Smooth muscle cell of the brain vasculature (primary cell): ENCODE measurements around the gene GOLGA6C.
"Not testable (repeated sequence)": the region's sequence is repeated elsewhere in the genome, so short reads cannot be mapped to it uniquely, and the experiment has no call there.

Experiments
- DNase-seq: peaks from one replicate; pipeline ENCODE4 v3.0.0-alpha.2; 2012; ENCODE audit warnings: low read depth, low spot score

The GOLGA6C gene, protein sequence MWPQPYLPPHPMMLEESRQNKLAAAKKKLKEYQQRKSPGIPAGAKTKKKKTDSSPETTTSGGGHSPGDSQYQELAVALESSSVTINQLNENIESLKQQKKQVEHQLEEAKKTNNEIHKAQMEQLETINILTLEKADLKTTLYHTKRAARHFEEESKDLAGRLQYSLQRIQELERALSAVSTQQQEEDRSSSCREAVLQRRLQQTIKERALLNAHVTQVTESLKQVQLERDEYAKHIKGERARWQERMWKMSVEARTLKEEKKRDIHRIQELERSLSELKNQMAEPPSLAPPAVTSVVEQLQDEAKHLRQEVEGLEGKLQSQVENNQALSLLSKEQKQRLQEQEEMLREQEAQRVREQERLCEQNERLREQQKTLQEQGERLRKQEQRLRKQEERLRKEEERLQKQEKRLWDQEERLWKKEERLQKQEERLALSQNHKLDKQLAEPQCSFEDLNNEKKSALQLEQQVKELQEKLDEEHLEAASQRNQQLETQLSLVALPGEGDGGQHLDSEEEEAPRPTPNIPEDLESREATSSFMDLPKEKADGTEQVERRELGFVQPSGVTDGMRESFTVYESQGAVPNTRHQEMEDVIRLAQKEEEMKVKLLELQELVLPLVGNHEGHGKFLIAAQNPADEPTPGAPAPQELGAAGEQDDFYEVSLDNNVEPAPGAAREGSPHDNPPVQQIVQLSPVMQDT

DNA sequence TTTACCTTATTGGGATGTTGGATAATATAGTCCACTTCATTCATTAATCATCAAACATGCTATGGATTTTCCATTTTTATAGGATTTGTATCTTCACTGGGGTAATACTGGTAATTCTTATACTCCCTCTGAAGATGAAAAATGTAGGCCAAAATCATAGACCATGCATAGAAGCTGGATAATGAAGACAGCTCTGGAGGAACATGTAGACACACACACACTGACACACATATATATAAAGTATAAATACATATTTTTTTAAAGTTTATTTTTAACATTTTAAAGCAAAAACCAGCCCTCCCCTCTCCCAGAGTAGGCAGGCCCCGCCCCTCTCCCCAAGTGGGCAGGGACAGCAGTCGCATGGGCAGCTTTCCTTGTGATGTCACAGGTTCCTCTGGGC is at the start of gene GOLGA6C:
Gene GOLGA6C, plus strand, starts transcription at position 301 of the 400 bp plus-strand sequence. CDS start 265 bp downstream, outside the sequence.
- not testable (repeated sequence) for DNase-seq

DNA sequence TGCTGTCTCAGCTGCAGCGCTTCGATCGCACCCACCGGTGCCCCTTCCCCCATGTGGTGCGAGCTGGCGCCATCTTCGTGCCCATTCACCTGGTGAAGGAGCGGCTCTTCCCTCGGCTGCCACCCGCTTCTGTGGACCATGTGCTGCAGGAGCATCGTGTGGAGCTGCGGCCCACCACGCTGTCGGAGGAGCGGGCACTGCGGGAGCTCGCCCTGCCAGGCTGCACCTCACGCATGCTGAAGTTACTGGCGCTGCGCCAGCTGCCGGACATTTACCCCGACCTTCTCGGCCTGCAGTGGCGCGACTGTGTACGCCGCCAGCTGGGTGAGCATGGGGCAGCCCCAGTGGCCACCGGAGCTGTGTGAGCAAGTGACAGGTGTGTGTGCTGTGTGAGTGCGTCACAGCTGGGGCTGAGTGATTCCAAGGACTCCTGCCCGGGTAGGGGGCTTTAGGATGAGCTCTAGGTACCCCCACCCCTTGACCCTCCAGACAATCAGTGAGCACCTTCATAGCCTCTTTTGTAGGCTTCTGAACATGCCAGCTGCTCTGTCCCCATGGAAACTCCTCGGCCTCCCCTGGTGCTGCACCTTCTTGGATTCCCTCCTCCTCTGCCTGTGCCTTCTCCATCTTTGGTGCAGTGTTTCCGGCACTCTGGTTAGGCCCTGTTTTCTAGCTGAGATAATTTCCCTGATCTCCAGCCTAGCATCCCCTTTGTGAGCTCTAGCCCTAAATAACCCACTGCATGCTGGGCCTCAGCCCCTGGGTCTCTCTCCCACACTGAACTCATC is 49.4 kb upstream of the GOLGA6C start:
- no peak for DNase-seq

DNA sequence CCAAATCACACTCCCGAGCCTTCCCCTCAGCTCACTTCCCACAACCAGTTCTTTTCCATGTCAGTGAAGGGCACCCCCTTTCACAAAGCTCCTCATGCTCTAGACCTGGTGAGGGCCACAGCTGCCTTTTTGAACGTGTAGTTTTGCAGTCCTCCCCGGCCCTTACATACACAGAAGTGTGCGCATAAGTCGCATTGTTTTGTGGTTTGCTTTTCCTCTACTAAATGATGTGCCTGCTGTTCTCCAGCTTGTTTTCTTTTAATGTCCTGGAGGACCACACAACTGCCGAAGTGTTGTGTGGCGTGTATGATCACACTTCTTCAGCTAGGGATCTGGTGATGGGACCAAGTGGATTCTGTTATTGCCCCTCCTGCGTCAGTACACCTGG is 48.9 kb upstream of the GOLGA6C start:
- DNase-seq, result no peak

DNA sequence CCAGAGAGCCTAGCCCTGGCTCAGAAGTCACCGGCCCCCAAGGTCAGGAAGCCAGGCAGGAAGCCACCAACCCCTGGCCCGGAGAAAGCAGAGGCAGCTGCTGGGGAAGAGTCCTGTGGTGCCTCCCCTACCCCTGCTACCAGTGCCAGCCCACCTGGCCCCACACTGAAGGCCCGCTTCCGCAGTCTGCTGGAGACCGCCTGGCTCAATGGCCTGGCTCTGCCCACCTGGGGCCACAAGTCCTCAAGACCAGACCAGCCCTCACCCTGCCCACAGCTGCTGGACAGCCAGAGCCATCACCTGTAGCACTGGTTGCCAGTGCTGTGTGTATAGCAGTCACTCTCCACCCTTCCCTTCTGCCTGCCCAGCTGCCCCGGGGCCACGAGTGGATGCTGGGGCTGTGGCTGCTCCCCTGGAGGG is 47.3 kb upstream of the GOLGA6C start:
- DNase-seq, result no peak

DNA sequence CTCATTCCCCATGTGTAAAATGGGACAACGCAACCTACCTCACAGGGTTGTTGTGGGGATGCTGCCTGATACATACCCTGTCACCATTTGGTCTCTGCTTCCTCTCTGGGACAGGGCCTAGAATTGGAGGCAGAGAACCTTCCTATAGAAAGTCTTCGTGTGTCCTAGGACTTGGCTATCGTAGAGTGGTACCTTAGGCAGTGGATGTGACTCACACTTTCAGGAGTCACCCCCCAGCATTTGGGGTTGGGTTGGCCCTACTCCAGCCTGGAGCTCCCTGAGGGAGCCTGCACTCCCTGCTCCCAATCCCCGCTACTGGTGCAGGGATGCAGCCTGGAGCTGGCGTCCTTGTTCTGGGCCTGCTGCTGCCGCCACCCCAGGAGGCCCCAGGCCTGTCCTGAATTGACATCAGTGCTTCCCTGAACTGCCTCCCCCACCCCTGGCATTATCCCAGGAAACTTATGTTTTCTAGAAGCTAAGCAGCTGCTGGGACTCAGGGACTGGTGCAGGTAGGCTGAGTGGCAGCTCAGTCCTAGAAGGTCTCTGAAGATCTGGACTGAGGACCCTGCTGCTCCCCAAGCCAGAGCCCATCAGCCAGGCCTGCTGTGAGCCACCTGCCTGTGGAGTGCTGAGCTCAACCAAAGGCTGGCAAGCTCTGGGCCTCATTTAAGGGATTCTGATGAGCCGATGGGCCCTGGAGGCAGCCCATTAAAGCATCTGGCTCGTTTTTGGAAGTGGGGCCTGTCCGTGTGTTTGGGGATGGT is 46.5 kb upstream of the GOLGA6C start:
- no peak for DNase-seq

DNA sequence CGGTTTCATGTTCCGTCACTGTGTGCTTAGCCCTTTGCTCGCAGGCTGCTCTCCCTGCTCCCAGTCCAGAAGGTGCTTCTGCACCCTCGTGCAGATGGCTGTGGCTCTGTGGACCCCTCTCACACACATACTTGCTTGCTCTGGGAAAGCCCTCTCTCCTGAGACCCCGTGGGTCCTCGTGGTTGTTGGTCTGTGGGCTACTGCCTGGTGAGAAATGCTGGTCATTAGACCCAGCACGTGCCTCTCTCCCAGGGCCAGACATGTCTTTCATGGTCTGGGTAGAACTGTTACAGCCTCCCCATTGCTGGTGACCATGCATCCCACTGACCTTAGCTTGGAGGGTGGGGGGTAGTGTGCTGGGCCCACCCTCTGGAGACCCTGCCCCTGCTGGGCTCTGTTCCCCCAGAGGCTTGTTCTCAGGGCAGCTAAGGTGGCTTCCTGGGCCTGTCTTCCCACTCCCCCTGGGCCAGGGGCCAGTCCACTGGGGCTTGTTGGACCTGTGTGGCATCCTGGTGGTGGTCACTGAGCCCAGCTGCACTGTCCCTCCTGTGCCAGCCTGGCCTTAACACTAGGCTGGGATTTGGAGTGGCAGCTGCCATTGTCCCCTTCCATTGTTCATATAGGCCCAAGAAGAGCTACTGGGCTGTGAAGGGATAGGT is 45.8 kb upstream of the GOLGA6C start:
- DNase-seq, result no peak

DNA sequence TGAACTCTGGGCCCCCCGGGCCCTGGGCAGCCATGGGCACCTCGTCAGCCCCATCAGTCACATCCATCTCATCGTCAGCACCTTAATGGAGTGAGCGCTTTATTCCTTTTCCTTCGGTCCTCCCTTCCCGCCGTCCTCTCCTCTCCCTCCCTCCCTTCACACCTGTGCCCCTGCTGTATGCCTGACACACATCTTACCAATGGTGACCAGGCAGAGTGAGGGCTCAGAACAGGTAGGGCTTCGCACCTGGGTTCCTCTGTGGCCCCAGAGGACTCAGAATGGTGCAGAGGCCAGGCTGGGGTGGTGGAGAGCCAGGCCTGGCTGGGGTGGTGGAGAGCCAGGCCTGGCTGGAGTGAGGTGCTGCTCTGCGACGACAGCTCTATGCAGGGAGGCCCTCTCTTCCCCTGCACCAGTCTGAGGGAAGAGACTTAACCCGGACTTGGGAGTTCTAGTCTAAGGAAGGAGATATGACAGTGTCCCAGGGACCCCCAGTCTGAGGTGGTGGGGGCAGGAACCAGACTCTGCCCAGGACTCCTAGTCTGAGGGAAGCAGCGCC is 44.8 kb upstream of the GOLGA6C start:
- no peak for DNase-seq

DNA sequence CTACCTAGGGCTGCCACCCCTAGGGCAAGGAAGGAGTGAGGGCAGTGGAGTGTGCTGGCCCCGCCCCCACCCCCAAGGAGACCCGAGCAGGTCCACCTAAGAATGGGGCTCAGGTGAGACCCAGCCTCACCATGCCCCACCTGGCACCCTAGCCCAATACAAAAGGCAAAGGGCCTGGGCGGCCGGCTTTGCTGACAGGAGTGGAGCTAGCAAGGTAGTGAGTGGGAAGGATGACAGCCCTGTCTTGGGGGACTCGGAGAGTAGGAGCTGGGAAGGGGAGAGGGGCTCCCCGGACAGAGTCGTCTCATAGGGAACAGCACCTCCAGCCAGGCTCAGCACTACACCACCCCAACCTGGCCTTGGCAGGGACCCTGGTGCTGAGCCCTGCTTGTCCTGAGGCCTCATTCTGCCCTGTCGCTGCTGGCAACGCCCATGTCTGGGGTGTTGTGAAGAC is 44.3 kb upstream of the GOLGA6C start:
- no peak for DNase-seq

DNA sequence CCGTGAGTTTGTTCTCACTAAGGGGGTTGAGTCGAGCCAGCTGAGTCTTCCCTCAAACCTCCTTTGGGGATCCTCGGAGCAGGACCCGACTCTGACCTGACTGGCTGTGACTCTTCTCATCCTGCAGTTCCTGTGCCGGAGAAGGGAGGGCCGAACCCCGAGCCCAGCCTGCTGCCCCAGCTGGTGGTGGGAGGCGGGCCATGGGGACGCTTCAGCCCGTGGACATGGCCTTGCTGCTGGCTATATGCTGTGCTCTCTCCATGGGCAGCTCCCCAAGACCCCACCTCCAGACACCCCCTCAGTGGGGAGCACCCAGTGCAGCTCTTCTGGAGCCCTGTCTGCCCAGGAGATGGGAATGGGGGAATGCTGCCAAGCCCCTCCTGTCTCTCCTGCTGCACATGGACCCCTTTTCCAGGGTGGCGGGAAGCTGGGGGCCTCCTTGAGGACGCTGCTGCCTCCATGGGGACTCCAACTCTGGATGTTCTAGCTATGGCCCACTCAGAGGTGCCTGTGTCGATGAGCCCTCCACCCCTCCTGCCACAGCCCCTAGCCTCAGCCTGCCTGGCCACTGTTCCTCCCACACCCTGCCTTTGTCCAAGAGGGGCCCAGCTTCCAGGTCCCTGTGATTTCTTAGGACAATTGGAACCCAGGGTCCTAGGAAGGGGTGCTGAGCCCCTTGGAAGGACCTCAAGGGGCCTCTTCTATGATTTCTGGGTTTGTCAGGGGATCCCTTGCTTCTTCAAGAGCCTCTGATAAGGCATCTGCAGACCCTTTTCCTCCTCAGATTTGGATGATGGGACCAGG is 43.6 kb upstream of the GOLGA6C start:
- DNase-seq, result no peak

DNA sequence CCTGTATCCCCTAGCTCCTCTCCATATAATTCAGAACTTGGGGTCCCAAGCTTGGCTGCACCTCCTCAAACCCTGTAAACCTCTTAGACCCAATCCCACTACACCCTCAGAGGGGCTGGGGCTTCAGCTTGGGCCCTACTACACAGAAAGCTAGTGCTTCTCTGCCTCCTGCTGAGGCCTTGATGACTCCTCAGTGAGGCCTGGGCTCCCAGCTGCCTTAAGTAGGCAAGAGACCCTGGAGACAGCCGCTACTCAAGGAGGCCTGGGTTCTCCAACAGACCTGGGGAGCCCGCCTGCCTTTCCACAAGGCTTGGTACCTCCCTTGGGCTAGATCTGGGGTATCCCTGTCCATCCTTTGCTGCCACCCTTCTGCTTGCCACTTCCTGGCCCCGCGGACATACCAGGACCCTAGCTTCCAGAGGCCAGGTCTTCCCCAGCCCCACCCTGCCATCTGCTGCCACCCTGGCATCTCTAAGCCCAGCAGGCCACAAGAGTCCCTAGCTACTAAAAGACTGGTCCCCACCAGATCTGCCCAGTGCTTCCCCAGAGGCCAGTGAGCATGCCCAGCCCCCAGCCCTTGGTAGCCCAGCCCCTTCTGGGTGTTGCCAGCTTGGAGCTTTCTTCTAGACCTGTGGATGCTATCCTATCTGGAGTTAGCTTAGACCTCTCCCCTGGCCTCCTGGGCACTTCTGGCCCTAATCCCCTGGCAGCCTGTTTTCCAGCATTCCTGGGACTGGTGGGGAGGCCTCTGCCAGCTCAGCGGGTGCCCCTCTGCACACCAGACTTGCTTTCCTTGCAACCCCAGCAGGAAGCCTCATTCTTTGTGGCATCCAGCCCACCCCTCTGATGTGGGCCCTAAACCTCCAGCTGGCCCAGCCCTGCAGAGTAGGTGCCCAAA is 42.8 kb upstream of the GOLGA6C start:
- no peak for DNase-seq

DNA sequence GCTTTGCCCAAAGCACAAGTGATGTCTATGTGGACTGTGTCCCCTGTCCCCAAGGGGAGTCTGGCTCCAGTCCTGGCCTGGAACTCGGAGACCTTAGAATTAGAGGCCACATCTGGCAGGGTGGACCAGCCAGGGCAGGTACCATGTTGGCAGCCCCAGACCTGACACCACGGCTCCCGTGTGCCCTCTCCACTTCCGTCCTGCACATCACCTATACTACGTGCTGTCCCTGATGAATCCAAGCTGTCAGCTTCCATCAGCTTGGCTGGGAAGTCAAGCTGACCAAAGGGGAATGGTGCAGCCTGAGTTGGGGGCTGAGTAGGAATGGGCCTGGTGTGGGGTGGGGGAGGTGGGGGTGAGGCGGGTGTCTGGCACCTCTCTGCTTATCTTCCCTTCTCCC is 41.1 kb upstream of the GOLGA6C start:
- no peak for DNase-seq

DNA sequence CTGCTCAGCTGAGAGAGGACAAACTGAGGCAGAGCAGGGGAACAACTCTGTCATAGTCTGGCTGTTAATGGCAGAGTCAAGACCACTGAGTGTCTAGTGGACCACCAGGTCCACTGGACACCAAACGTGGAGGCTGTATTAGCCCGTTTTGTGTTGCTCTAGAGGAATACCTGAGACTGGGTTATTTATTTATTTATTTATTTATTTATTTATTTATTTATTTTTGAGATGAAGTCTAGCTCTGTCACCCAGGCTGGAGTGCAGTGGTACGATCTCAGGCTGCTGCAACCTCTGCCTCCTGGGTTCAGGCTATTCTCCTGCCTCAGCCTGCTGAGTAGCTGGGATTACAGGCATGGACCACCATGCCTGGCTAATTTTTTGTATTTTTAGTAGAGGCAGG is 40.6 kb upstream of the GOLGA6C start:
- not testable (repeated sequence) for DNase-seq

DNA sequence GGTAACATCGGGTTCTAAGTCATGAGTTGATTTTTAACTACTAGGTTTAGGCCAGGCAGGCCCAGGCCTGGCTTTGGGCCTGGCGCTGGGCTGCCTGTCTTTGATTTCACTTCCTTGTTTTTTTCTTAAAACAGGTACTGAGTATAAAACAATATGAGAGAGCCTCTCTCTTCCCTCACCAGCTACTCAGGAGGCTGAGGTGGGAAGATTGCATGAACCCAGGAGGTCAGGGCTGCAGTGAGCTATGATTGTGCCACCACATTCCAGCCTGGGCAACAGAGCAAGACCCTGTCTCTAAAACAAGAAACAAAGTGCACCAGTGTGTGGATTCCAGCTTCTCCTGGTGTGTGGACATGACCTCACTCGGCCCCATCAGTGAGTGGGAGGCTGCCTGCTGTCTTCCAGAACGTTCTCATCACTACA is 38.6 kb upstream of the GOLGA6C start:
- DNase-seq, result not testable (repeated sequence)

DNA sequence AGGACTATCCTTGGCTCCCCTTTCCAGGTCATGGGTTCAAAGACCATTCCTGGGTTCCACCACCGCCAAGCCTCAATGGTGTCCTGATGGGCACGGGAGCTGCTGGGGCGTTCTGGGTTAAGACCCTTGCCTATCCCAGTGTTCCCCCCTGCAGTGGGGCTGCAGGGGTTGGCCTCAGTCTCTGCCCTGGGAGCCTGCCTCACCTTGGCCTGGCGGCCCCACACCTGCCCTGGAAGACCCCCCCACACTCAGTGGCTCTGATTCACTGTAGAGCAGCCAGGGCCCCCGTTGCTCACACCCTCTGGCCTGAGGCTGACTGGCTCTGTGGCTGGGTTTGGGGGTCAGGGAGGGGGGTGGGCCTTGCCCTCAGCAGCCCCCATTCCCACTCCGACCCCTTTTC is 34.4 kb upstream of the GOLGA6C start:
- no peak for DNase-seq

DNA sequence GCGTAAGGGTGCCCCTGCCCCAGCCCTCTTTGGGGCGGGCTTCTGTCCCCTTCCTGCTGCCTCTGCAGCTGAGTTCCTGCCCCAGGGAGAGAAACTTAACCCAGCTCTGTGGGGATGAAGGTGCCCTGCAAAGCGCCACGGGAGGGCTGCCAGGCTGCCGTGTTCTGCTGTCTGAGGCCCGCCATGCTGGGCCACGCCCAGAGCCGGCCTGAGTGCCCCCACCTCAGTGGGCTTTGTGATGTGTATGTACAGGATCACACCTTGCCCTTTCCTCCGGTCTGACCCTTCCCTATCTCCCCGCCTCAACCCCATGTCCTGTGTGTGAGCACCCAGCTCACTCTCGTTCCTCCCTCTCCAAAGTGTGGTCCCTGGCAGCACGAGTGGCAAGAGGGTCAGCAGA is 33.9 kb upstream of the GOLGA6C start:
- no peak for DNase-seq

DNA sequence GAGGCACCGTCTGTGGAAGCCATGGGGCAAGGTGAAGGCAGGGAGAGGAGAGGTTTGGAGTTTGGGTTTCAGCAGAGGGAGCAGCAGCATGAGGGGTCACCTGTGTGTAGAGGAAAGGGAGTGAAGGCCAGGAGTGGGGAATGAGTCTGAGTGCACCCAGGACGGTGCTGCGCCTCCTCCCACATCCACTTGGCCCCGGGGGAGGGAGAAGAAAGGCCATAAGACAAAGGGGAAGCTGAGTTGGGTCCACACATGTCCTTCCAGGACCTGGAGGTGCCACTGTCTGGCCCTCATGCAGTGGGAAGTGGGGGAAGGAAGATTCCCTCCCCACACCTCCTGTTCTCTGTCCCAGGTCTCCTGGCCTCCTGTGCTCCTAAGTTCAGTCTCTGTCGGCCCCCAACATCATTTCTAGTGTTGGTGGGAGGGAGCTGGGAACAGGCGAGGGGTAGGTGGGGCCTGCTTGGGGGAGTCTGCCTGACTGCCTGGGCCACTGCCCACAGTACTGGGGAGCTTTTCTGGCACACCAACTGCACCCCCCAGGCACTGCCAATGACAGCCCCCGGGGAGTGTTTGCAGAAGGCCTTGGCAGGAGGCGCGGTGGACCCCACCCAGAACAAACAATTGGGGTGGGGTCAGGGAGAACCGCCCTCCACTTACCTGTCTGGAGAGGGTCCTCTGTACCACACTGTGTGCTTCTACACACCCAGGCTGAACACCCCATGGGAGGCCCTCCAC is 32.9 kb upstream of the GOLGA6C start:
- not testable (repeated sequence) for DNase-seq

DNA sequence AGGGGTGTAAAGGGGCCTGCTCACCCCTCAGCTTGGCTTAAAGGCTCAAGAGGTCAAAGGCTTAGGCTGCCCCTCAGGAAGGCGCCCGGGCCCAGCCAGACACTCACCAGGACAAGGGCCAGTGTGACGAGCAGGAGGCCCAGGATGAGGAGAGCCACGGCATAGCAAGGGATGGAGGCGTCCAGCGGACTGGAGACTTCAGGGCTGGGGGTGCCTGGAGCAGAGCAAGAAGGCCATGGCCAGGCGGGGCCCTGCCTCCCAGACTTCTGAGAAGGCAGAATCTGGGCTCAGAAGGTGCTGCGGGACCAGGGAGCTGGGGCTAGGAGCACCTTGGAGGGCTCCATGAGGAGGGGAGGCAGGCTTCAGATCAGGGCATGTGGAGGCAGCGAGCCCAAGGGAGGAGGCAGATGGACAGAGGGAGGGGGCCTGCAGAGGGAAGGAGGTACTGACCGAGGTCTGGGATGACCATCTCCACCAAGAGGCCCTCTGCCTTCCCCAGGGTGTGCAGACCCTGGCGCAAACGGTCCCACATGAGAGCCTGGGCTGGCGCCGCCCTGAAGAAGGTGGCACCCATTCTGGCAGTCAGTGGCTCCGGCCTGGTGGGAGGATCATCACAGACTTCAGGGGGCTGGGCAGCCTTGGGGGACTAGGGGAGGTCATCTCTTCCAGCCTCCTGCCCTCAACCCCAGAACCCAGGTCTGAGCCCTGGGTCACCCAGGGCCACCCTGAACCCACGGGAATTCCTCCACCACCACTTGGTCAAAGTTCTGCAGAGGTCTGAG is 32.0 kb upstream of the GOLGA6C start:
- no peak for DNase-seq
